Transverse colon (tissue), 4 donors: ENCODE measurements around the gene GAGE10. TPM values are rescaled to one million over a fixed set of nuclear protein-coding genes. Genes with fewer than 3 reads are reported as not detected.

Experiments used
- DNase-seq: peaks from one replicate; pipeline ENCODE4 v3.0.0-alpha.2; 2019
- H3K27ac ChIP-seq, 4 donors: fragments of 200-600 bp; sonication (generic); 2 replicates each; pipeline ENCODE4 v1.5.1; 2016 to 2018; ENCODE audit warnings: inconsistent platforms in 4 of 4
- H3K27me3 ChIP-seq: fragments of 200-600 bp; sonication (generic); 2 replicates; pipeline ENCODE4 v1.5.1; 2017; ENCODE audit warnings: inconsistent platforms
- H3K36me3 ChIP-seq, 4 donors: fragments of 200-600 bp; sonication (generic); 2 replicates each; pipeline ENCODE4 v1.5.1; 2017 to 2019; ENCODE audit warnings: inconsistent platforms in 4 of 4
- H3K4me1 ChIP-seq, 4 donors: fragments of 200-600 bp; sonication (generic); 2 replicates each; pipeline ENCODE4 v1.5.1; 2017 to 2020; ENCODE audit warnings: inconsistent platforms in 4 of 4
- H3K4me3 ChIP-seq, 4 donors: fragments of 200-600 bp; sonication (generic); 1 replicate in 1 of 4; 2 replicates in 3 of 4; pipeline versions ENCODE4 v1.5.1 to v1.6.1; 2017 to 2019; ENCODE audit warnings: inconsistent platforms in 4 of 4
- H3K9me3 ChIP-seq, 2 donors: fragments of 200-600 bp; sonication (generic); 2 replicates each; pipeline ENCODE4 v1.5.1; 2017 to 2019; ENCODE audit warnings: inconsistent platforms in 2 of 2
- CTCF ChIP-seq, 5 experiments: fragments of 200-600 bp in 3 of 5; fragments of 450-650 bp in 2 of 5; sonication (generic) in 3 of 5; IDR thresholded peaks; 1 replicate in 2 of 5; 2 replicates in 3 of 5; pipeline ENCODE4 v1.5.1; 2016 to 2017; ENCODE audit warnings: antibody characterized with exemption in 5 of 5, inconsistent platforms in 3 of 5, mild to moderate bottlenecking in 2 of 5, moderate library complexity in 1 of 5
- EP300 ChIP-seq: sonication (generic); formaldehyde crosslinking; IDR thresholded peaks from one replicate; pipeline ENCODE4 v1.6.1; 2017; ENCODE audit warnings: antibody characterized with exemption, low read depth
- POLR2A ChIP-seq: fragments of 450-650 bp; IDR thresholded peaks from one replicate; pipeline ENCODE4 v1.6.1; 2016; ENCODE audit warnings: antibody characterized with exemption, mild to moderate bottlenecking, moderate library complexity
- POLR2AphosphoS5 ChIP-seq, 3 donors: sonication (generic); formaldehyde crosslinking; IDR thresholded peaks; one replicate each; pipeline ENCODE4 v1.6.1; 2016; ENCODE audit warnings: antibody characterized with exemption in 3 of 3
- WGBS, 2 donors: methylation state at CpG; one replicate each; pipeline ENCODE4 v1.1.5; 2018; ENCODE audit warnings: low coverage in 1 of 2; 5-methylcytosine and 5-hydroxymethylcytosine counted together
- in situ Hi-C, 4 donors: fragments of 200-750 bp; cut with MboI; loops; one replicate each; pipeline versions ENCODE4 v1.15.0 to v1.15.1; 2017; ENCODE audit warnings: low sequenced_read_pairs in 3 of 4, low pct_ligation_motif_present in 1 of 4, low pct_unique_long_range_greater_than_20kb in 1 of 4
- intact Hi-C: fragments of 100-400 bp; cut with DNase I; formaldehyde crosslinking; loops from one replicate; pipeline ENCODE4 v1.15.1; 2023; ENCODE audit warnings: low total_unique reads
- total RNA-seq, 4 donors: library from RNA; depleted of rRNA; stranded (reverse); fragments of >200 nt; gene quantifications; one replicate each; pipeline ENCODE4 v1.1.0, GENCODE V29; 2016

The GAGE10 gene
- total RNA-seq, 4 donors from 2014 or later = not detected

DNA sequence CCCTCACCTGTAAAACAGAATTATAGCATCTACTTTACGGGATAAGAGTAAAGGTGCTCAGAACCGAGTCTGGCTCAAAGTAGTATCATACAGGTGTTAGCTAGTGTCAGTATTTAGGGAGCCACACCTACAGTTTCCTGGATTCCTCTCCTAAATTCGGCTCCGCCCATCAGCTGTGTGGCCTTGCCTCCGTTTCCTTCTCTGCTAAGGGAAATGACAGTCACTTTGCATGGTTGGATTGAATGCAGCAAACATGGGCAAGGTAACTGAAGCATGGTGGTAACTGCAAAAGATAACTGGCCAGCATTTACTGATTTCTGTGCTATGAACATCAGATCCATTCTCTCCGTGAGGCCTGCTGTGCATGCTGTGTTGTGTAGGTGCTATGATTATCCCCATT lies 31.0 kb upstream of the GAGE10 start:
- no peaks in the 10 kb centered on the region for H3K27me3 ChIP-seq
- TF ChIP-seq CTCF (IDR thresholded peaks at IDR 0.05) (no peak), POLR2A (no peak), POLR2AphosphoS5 (IDR thresholded peaks at IDR 0.05) (no peak), EP300 (no peak)
- H3K27ac ChIP-seq = peak overlapping the region in 1 of 4 donors; percentile 17
- peaks cover 4 to 28% (median 17%) of the 10 kb centered on the region in 4 donors for H3K4me1 ChIP-seq
- H3K9me3 ChIP-seq = no peaks in the 10 kb centered on the region
- intact Hi-C loops = no loop called here
- no peaks in the 10 kb centered on the region for H3K36me3 ChIP-seq
- in situ Hi-C loops = no loop called here
- 52% methylated on average over 6 of the region's 6 CpGs; no CpG with 5 or more reads in 1 of the 2 donors for WGBS, 2 donors
- no peak overlapping the region for H3K4me3 ChIP-seq
- no peak for DNase-seq

GRCh38 chrX:49273181-49273727 lies 30.2 kb upstream of the GAGE10 start:
- no peak for DNase-seq
- no peaks in the 10 kb centered on the region for H3K9me3 ChIP-seq
- H3K36me3 ChIP-seq = no peaks in the 10 kb centered on the region
- in situ Hi-C loops = no loop called here
- WGBS, 2 donors = 84 to 100% methylated on average over 1 to 8 of the region's 8 CpGs
- H3K4me3 ChIP-seq = no peak overlapping the region
- peaks cover 4 to 28% (median 17%) of the 10 kb centered on the region in 4 donors for H3K4me1 ChIP-seq
- TF ChIP-seq POLR2A (no peak), POLR2AphosphoS5 (IDR thresholded peaks at IDR 0.05) (no peak), CTCF (IDR thresholded peaks at IDR 0.05) (no peak), EP300 (no peak)
- no peak overlapping the region for H3K27ac ChIP-seq
- H3K27me3 ChIP-seq = no peaks in the 10 kb centered on the region
- intact Hi-C loops = no loop called here

GRCh38 chrX:49276207-49276606 lies 27.2 kb upstream of the GAGE10 start:
- intact Hi-C loops = no loop called here
- no peak for TF ChIP-seq POLR2A
- no peak for TF ChIP-seq POLR2AphosphoS5 (IDR thresholded peaks at IDR 0.05)
- no peak for TF ChIP-seq EP300
- TF ChIP-seq CTCF (IDR thresholded peaks at IDR 0.05) = no peak
- Histone ChIP-seq H3K4me1 (peaks cover 0 to 15% (median 8%) of the 10 kb centered on the region in 4 donors), H3K27ac (no peak overlapping the region), H3K9me3 (no peaks in the 10 kb centered on the region), H3K36me3 (no peaks in the 10 kb centered on the region), H3K27me3 (no peaks in the 10 kb centered on the region), H3K4me3 (no peak overlapping the region)
- no peak for DNase-seq
- in situ Hi-C loops = no loop called here
- WGBS, 2 donors = 39% methylated on average over 1 of the region's 1 CpG; no CpG with 5 or more reads in 1 of the 2 donors

DNA sequence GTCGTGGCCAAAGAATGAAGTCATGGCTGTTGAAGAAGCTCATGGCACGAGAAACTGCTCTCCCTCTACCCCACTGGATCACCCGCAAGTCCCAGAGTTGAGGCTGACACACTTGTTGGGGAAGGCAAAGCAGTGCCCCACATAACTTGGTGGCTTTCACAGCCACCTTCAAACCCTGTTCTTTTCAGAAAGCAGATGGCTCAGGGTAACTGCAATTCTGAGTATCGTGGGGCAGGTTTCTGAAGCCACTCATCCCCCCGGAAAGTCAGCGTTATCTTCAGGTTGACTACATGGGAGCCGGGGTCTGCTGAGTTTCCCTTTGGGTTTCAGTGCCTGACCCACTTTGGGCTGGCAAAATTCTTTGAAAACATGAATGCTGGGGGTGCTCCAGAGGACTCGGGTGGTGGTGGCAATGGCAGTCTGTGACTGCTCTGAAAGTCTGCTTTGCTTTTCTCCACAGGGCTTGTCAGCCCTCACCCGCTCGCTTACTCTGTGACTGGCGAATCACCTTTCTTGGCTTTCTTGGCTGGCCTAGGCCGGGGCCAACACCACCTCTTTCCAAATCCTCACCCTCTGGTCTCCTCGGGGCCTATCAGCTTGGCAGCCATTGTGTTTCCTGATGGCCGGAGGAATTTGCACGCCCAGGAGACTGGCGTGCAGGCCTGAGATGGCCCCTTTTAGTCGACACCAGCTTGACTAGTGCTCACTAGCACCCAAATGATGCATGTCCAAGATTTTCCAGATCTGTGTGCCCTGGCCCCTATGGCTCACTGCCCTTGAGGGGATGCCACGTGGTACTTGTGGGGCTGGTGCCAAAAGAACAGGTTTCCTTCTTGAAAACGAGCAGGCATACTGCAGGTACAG lies 26.5 kb upstream of the GAGE10 start:
- no peak for TF ChIP-seq CTCF (IDR thresholded peaks at IDR 0.05)
- no peak for TF ChIP-seq POLR2AphosphoS5 (IDR thresholded peaks at IDR 0.05)
- no peak for TF ChIP-seq EP300
- TF ChIP-seq POLR2A = no peak
- Histone ChIP-seq H3K9me3 (no peaks in the 10 kb centered on the region), H3K4me3 (no peak overlapping the region), H3K27ac (no peak overlapping the region), H3K27me3 (no peaks in the 10 kb centered on the region), H3K36me3 (no peaks in the 10 kb centered on the region), H3K4me1 (peaks cover 0 to 8% (median 4%) of the 10 kb centered on the region in 4 donors)
- DNase-seq = no peak
- in situ Hi-C loops = no loop called here
- 66% methylated on average over 18 of the region's 19 CpGs; no CpG with 5 or more reads in 1 of the 2 donors for WGBS, 2 donors
- intact Hi-C loops = no loop called here
